HEK293T (cell line): ENCODE data around the gene RIMS1.

Experiments
- CTCF ChIA-PET: fragments of 350-600 bp; formaldehyde crosslinking; extraction: SDS; loops from one replicate; lab custom pipeline; 2021; ENCODE audit warnings: antibody characterized with exemption, inconsistent platforms; lab: Yijun Ruan, JAX
- POLR2A ChIA-PET: fragments of 350-600 bp; formaldehyde crosslinking; extraction: SDS; loops from one replicate; lab custom pipeline; 2020; ENCODE audit warnings: antibody characterized with exemption, inconsistent platforms; lab: Yijun Ruan, JAX
- DNase-seq: peaks from one replicate; pipeline ENCODE4 v3.0.0; 2012; ENCODE audit warnings: mixed read lengths; ENCODE audit errors: extremely low spot score
- ARNT ChIP-seq: fragments of 450-650 bp; IDR thresholded peaks from 2 replicates; pipeline ENCODE4 v1.6.1; 2017; ENCODE audit warnings: mild to moderate bottlenecking
- BHLHE40 ChIP-seq: fragments of 450-650 bp; IDR thresholded peaks from 2 replicates; pipeline ENCODE4 v1.6.1; 2016; ENCODE audit warnings: mild to moderate bottlenecking, moderate library complexity, borderline replicate concordance
- CTBP1 ChIP-seq: fragments of 450-650 bp; IDR thresholded peaks from 2 replicates; pipeline ENCODE4 v1.6.1; 2016; ENCODE audit warnings: borderline replicate concordance
- ELF4 ChIP-seq: fragments of 450-650 bp; IDR thresholded peaks from 2 replicates; pipeline ENCODE4 v1.6.1; 2017; ENCODE audit warnings: antibody characterized with exemption
- FOXA1 ChIP-seq: fragments of 450-650 bp; IDR thresholded peaks from 2 replicates; pipeline ENCODE4 v1.6.1; 2016; ENCODE audit warnings: mild to moderate bottlenecking
- FOXK2 ChIP-seq: fragments of 450-650 bp; IDR thresholded peaks from 2 replicates; pipeline ENCODE4 v1.6.1; 2016; ENCODE audit warnings: mild to moderate bottlenecking
- FOXM1 ChIP-seq: fragments of 450-650 bp; IDR thresholded peaks from 2 replicates; pipeline ENCODE4 v1.6.1; 2017; ENCODE audit warnings: mild to moderate bottlenecking, borderline replicate concordance
- HDGF ChIP-seq: fragments of 450-650 bp; IDR thresholded peaks from 2 replicates; pipeline ENCODE4 v1.6.1; 2017; ENCODE audit warnings: antibody characterized with exemption, borderline replicate concordance
- L3MBTL2 ChIP-seq: fragments of 450-650 bp; conservative IDR thresholded peaks from 2 replicates; pipeline ENCODE4 v1.6.1; 2016; ENCODE audit warnings: mild to moderate bottlenecking
- LEF1 ChIP-seq: fragments of 450-650 bp; IDR thresholded peaks from 2 replicates; pipeline ENCODE4 v1.6.1; 2017; ENCODE audit warnings: mild to moderate bottlenecking, borderline replicate concordance
- NFRKB ChIP-seq: fragments of 450-650 bp; IDR thresholded peaks from 2 replicates; pipeline ENCODE4 v1.6.1; 2016; ENCODE audit warnings: mild to moderate bottlenecking, moderate library complexity
- SP1 ChIP-seq: fragments of 450-650 bp; IDR thresholded peaks from 2 replicates; pipeline ENCODE4 v1.6.1; 2017
- SUZ12 ChIP-seq: fragments of 450-650 bp; IDR thresholded peaks from 2 replicates; pipeline ENCODE4 v1.6.1; 2016; ENCODE audit warnings: mild to moderate bottlenecking
- TARDBP ChIP-seq: fragments of 450-650 bp; IDR thresholded peaks from 2 replicates; pipeline ENCODE4 v1.6.1; 2016
- ZNF384 ChIP-seq: fragments of 450-650 bp; IDR thresholded peaks from 2 replicates; pipeline ENCODE4 v1.6.1; 2016
- TF ChIP-seq, protein P1 (sequence below): fragments of 450-650 bp; IDR thresholded peaks from 2 replicates; pipeline ENCODE4 v1.6.1; 2016

RIMS1 gene

DNA sequence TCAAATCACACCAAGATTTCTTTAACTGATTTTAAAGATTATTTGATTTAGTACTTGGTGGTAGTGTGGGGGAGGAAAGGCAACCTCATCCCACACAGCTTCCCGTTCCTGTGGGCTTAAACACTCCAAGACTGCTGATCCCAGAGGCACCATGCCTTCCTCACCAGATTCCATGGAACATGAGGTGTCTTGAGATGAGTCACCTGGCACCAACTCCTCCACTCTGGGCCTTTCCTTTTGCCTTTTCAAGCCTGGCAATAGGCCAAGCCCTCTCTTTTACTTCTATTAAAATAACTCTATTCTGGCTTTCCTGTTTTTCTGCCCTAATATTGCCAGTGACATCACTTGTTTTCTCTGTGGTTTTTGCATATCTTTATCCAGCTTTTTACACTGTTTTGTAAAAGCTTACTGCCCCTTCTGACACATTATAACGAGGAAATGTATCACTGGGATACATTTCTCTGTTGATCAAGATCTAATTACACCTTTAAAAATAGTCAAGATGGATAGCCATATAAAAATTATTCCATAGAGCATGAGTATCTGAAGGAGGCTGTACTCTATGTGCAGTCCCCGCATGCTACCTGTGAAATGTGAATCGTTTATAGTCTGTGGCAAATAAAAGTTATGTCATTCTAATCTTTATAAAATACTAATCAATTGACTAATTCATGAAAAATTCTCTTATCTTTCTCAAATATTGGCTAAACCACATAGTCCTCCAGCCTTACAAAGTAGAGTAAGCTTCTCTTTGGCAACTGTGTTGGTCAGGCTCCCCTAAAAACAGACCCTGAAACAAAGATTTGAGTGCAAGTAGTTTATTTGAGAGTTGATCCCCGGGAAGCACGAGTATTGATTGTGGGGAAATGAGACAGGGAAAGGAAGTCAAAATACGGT lies 477.7 kb downstream of the RIMS1 start:
- CTCF ChIA-PET = interaction anchor here (0.6 kb wide), 1 partner anchor 215 kb away, joined by 4 read pairs; no protein-coding TSS in a partner anchor
- no peak for TF ChIP-seq TARDBP
- no peak for TF ChIP-seq ELF4
- TF ChIP-seq SUZ12 = no peak
- no peak for TF ChIP-seq LEF1
- no peak for TF ChIP-seq BHLHE40
- no peak for TF ChIP-seq CTBP1
- no peak for TF ChIP-seq FOXA1
- TF ChIP-seq, protein P1, sequence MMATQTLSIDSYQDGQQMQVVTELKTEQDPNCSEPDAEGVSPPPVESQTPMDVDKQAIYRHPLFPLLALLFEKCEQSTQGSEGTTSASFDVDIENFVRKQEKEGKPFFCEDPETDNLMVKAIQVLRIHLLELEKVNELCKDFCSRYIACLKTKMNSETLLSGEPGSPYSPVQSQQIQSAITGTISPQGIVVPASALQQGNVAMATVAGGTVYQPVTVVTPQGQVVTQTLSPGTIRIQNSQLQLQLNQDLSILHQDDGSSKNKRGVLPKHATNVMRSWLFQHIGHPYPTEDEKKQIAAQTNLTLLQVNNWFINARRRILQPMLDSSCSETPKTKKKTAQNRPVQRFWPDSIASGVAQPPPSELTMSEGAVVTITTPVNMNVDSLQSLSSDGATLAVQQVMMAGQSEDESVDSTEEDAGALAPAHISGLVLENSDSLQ = no peak
- TF ChIP-seq HDGF = no peak
- no peak for TF ChIP-seq NFRKB
- TF ChIP-seq FOXK2 = no peak
- TF ChIP-seq FOXM1 = no peak
- TF ChIP-seq L3MBTL2 = no peak
- TF ChIP-seq ARNT = no peak
- TF ChIP-seq ZNF384 = no peak
- no peak for TF ChIP-seq SP1
- no peak for DNase-seq
- POLR2A ChIA-PET = no interaction called here

DNA sequence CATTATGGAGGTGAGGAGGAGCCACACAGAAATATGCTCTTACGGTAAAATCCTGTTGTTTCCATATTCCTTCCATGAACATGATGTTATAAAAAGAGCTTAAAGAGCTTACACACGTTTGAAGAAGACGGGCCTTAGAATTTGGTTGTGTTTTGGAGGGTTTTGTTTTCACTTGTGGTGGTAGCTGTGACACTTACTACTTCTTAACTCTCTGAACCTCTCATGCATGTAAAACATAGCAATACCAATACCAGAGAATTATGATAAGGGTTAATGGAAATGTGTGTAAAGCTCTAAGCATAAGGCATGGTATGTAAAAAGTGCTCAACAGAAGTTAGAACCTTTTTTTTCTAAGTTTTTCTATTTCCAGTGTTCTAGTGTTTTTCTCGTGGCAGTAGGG lies 479.4 kb downstream of the RIMS1 start:
- DNase-seq = no peak
- ChIA-PET CTCF (no interaction called here), POLR2A (no interaction called here)
- TF ChIP-seq NFRKB (no peak), SUZ12 (no peak), L3MBTL2 (no peak), ZNF384 (no peak)

DNA sequence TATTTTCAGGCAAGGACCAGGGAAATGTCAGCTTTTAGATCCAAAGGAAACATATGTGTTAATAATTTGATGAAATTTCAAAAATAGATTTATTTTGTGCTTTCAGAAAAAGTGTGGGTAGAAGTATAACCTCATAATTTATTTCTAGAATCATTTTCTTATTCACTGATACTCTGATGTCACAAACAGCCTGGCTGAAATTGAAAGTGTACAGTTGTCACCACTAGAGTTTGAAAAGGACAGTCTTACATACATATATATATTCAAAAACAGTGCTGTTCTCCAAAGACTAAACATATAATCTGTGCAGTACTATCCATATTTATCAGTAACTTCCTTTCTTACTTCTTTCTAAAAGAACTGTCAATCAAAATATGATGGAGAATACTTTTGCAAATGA lies 481.1 kb downstream of the RIMS1 start:
- ChIA-PET CTCF (no interaction called here), POLR2A (no interaction called here)
- no peak for TF ChIP-seq FOXM1
- TF ChIP-seq, protein P1 = 0 out of 2 replicates have a peak, but pooled peaks have one; percentile 14
- DNase-seq = no peak

DNA sequence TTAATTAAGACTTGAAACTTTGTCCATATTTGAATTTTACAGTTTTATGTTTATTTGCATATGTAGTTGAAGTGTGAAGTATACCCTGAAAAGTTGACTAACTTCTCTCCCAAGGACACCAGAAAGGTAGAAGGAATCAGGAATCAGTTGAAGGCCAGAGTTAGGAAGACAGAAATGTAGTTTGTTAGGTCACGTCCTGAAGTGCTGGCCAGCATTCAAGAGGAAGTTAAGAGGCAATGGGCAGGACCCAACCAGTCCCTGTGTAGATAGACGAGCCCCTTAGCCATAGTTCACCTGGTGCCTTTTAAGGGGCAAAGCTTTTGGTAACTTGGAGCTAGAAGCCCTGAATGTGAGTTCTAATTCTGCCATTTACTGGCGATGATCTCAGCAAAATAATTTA lies 485.1 kb downstream of the RIMS1 start:
- DNase-seq = no peak
- TF ChIP-seq SP1 (no peak), TARDBP (no peak), ELF4 (no peak)
- ChIA-PET CTCF (no interaction called here), POLR2A (no interaction called here)

DNA sequence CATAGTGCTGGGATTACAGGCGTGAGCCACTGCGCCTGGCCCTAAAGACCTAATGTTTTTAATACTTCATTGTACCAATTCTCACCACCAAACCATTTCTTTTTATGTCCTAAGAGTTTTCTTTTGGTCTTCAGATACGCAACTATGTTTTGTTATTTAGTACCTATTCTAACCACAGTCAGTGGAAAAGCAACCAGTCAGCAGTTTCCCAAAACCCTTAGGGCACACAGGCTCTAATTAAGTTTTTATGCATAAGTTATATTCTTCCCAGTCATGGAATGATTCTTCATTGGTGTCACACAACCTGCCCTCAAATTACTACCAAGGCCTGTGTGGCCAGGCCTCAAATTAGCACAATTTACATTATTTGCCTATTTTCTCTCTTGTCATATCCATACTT lies 487.8 kb downstream of the RIMS1 start:
- POLR2A ChIA-PET = no interaction called here
- CTCF ChIA-PET = no interaction called here
- TF ChIP-seq, protein P1 = no peak
- TF ChIP-seq SP1 (no peak), CTBP1 (no peak), TARDBP (no peak), FOXA1 (no peak), ZNF384 (no peak)
- DNase-seq = no peak

DNA sequence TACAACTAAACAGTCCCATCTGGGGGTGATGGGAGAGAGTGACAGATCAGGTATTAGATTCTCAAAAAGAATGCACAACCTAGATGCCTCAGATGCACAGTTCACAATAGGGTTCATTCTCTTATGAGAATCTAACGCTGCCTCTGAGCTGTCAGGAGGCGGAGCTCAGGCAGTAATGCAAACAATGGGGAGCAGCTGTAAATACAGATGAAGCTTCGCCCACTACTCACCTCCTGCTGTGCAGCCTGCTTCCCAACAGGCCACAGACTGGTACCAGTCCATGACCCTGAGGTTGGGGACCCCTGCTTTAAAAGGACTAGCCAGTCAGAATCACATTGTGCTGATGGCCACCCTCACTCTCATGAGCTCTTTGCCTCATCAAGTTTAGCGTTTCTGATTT lies 488.5 kb downstream of the RIMS1 start:
- CTCF ChIA-PET = no interaction called here
- DNase-seq = no peak
- POLR2A ChIA-PET = no interaction called here
- TF ChIP-seq CTBP1 (no peak), BHLHE40 (no peak), ZNF384 (no peak), L3MBTL2 (no peak), HDGF (no peak), FOXM1 (no peak)

DNA sequence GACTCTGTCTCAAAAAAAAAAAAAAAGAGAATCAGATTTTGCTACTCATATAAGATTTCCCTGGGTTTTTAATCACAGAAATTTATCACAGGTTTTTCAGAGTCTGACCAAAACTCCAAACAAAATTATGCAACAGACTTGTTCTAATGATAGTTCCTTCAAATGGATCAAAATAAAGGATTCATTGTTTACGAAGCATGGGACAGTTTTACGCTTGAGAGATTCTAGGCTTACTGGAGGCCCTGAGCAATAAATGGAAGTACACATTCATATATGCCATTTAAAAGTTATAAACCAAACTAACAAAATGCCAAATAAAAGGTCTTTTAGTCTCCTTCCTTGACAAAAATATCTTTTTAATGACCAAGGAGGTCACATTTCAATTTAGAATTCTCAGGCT lies 490.4 kb downstream of the RIMS1 start:
- ChIA-PET POLR2A (no interaction called here), CTCF (no interaction called here)
- no peak for TF ChIP-seq SUZ12
- no peak for TF ChIP-seq ELF4
- no peak for DNase-seq

DNA sequence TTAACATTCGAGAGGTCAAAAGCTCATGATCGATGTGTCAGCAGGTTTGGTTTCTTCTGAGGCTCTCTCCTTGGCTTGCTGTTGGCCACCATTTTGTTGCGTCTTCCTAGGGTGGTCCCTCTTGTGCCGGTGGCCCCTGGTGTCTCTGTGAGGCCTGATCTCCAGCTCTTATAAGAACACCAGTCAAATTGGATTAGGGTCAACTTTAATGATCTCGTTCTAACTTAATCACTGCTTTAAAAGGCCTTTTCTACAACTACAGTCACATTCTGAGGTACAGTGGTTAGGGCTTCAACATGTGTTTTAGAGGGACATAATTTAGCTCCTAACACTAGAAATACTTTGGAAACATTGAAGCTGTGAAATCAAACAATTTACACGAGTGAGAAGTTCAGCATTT lies 494.7 kb downstream of the RIMS1 start:
- TF ChIP-seq BHLHE40 (no peak), ELF4 (no peak), NFRKB (no peak), L3MBTL2 (no peak), CTBP1 (no peak), SUZ12 (no peak), LEF1 (no peak), FOXK2 (no peak), SP1 (no peak), FOXA1 (no peak)
- TF ChIP-seq, protein P1 = no peak
- POLR2A ChIA-PET = no interaction called here
- CTCF ChIA-PET = no interaction called here
- DNase-seq = no peak
